WTC11 (cell line): ENCODE data around the gene UBXN10. TPM values are rescaled to one million over a fixed set of nuclear protein-coding genes. Genes with fewer than 3 reads are reported as not detected.

Experiments
- ATAC-seq: fragments of 200-7000 bp; cut with Tn5 transposase; 2 replicates; pipeline ENCODE4 v1.10.0; 2021; ENCODE audit warnings: mild to moderate bottlenecking, moderate library complexity
- CTCF ChIA-PET: fragments of 300-600 bp; sonication (Branson Sonifier 250); formaldehyde crosslinking; loops from one replicate; lab custom pipeline; 2021; ENCODE audit warnings: antibody characterized with exemption; lab: Charles Lee
- POLR2A ChIA-PET: fragments of 350-600 bp; sonication (Branson Sonifier 250); formaldehyde crosslinking; loops from one replicate; lab custom pipeline; 2021; ENCODE audit warnings: antibody characterized with exemption; lab: Charles Lee
- DNase-seq: peaks from one replicate; pipeline ENCODE4 v3.0.0; 2021; ENCODE audit warnings: low spot score
- H3K27ac Mint-ChIP-seq: 2 replicates; pipeline ENCODE4 v1.8.0; 2021; ENCODE audit warnings: mixed read lengths
- H3K27me3 Mint-ChIP-seq: 2 replicates; pipeline ENCODE4 v1.8.0; 2021; ENCODE audit warnings: low read depth, mild to moderate bottlenecking, moderate library complexity, mixed read lengths
- H3K36me3 Mint-ChIP-seq: 2 replicates; pipeline ENCODE4 v1.8.0; 2021; ENCODE audit warnings: mixed read lengths
- H3K4me1 Mint-ChIP-seq: 2 replicates; pipeline ENCODE4 v1.8.0; 2022; ENCODE audit warnings: mixed read lengths
- H3K4me3 Mint-ChIP-seq: 2 replicates; pipeline ENCODE4 v1.8.0; 2021; ENCODE audit warnings: mild to moderate bottlenecking, moderate library complexity, mixed read lengths
- H3K9me3 Mint-ChIP-seq: 2 replicates; pipeline ENCODE4 v1.8.0; 2021; ENCODE audit warnings: mixed read lengths
- ATF1 ChIP-seq: sonication (generic); formaldehyde crosslinking; IDR thresholded peaks from 2 replicates; pipeline ENCODE4 v1.8.1; 2023; ENCODE audit warnings: mild to moderate bottlenecking, moderate library complexity, missing genetic modification reagents
- CREB1 ChIP-seq: sonication (generic); formaldehyde crosslinking; IDR thresholded peaks from 2 replicates; pipeline ENCODE4 v1.8.0; 2023; ENCODE audit warnings: mild to moderate bottlenecking, missing genetic modification reagents
- FOXJ3 ChIP-seq: sonication (generic); formaldehyde crosslinking; IDR thresholded peaks from 2 replicates; pipeline ENCODE4 v1.9.0; 2021; ENCODE audit warnings: missing genetic modification reagents, mild to moderate bottlenecking, borderline replicate concordance
- FOXK1 ChIP-seq: sonication (generic); formaldehyde crosslinking; IDR thresholded peaks from 2 replicates; pipeline ENCODE4 v1.8.0; 2022; ENCODE audit warnings: mild to moderate bottlenecking, moderate library complexity, missing genetic modification reagents
- GABPB1 ChIP-seq: sonication (generic); formaldehyde crosslinking; IDR thresholded peaks from 2 replicates; pipeline ENCODE4 v1.8.1; 2023; ENCODE audit warnings: mild to moderate bottlenecking, missing genetic modification reagents
- JAZF1 ChIP-seq: fragments of 250-450 bp; sonication (Bioruptor Pico); IDR thresholded peaks from 2 replicates; pipeline ENCODE4 v1.9.0; 2021; ENCODE audit warnings: moderate library complexity, mild to moderate bottlenecking, inconsistent platforms
- NFYB ChIP-seq: sonication (generic); formaldehyde crosslinking; conservative IDR thresholded peaks from 2 replicates; pipeline ENCODE4 v1.8.0; 2022; ENCODE audit warnings: low read depth, missing genetic modification reagents
- NR3C1 ChIP-seq: sonication (generic); formaldehyde crosslinking; conservative IDR thresholded peaks from 2 replicates; pipeline ENCODE4 v1.8.1; 2023; ENCODE audit warnings: low read depth, mild to moderate bottlenecking, missing genetic modification reagents
- SOX15 ChIP-seq: fragments of 250-450 bp; sonication (Bioruptor Pico); IDR thresholded peaks from 2 replicates; pipeline ENCODE4 v1.9.0; 2021; ENCODE audit warnings: mild to moderate bottlenecking
- TP53 ChIP-seq: sonication (generic); formaldehyde crosslinking; IDR thresholded peaks from 2 replicates; pipeline ENCODE4 v1.8.1; 2023; ENCODE audit warnings: mild to moderate bottlenecking, missing genetic modification reagents
- ZBTB21 ChIP-seq: sonication (generic); formaldehyde crosslinking; IDR thresholded peaks from 2 replicates; pipeline ENCODE4 v1.8.1; 2023; ENCODE audit warnings: mild to moderate bottlenecking, missing genetic modification reagents, borderline replicate concordance
- ZNF138 ChIP-seq: sonication (generic); formaldehyde crosslinking; conservative IDR thresholded peaks from 2 replicates; pipeline ENCODE4 v1.8.1; 2022; ENCODE audit warnings: mild to moderate bottlenecking, moderate library complexity, missing genetic modification reagents
- total RNA-seq: library from RNA; stranded (reverse); gene quantifications from 3 replicates; pipeline ENCODE4 v1.2.3, GENCODE V29; 2021
- TF ChIP-seq, protein P1 (sequence below): sonication (generic); formaldehyde crosslinking; IDR thresholded peaks from 2 replicates; pipeline ENCODE4 v1.8.1; 2023; ENCODE audit warnings: mild to moderate bottlenecking, missing genetic modification reagents
- TF ChIP-seq, protein P2 (sequence below): sonication (generic); formaldehyde crosslinking; IDR thresholded peaks from 2 replicates; pipeline ENCODE4 v1.8.1; 2023; ENCODE audit warnings: mild to moderate bottlenecking, missing genetic modification reagents, moderate library complexity
- TF ChIP-seq, protein P3 (sequence below): sonication (generic); formaldehyde crosslinking; IDR thresholded peaks from 2 replicates; pipeline ENCODE4 v1.8.1; 2022; ENCODE audit warnings: low read depth, mild to moderate bottlenecking, moderate library complexity, missing genetic modification reagents, borderline replicate concordance
- TF ChIP-seq, protein P4 (sequence below): fragments of 250-450 bp; sonication (Bioruptor Pico); conservative IDR thresholded peaks from 2 replicates; pipeline ENCODE4 v1.9.0; 2021; ENCODE audit warnings: mild to moderate bottlenecking
- TF ChIP-seq, protein P5 (sequence below): sonication (generic); formaldehyde crosslinking; IDR thresholded peaks from 2 replicates; pipeline ENCODE4 v1.8.0; 2022; ENCODE audit warnings: mild to moderate bottlenecking, missing genetic modification reagents
- TF ChIP-seq, protein P6 (sequence below): sonication (generic); formaldehyde crosslinking; conservative IDR thresholded peaks from 2 replicates; pipeline ENCODE4 v1.8.1; 2023; ENCODE audit warnings: mild to moderate bottlenecking, low read depth, missing genetic modification reagents, moderate library complexity

UBXN10 gene
- total RNA-seq, 1 experiment from 2014 or later, result 0.52 TPM

DNA sequence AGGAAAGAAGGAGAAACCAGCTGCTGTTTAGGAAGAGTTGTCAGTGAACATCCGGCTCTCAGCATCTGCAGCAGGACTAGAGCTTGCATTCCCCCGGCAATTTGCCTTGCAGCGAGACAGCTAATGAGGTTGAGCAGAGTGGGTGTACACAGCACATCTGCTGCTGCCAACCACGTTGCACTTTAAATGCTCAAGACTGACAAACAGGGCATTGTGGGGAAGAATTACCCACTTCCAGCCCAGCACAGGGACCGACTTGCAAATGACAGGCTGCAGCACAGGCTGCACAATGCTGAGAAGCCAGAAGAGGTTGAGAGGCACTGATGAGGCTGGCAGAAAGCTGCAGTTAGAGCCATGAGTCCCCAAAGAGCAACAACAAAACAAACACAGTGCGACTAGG, 48.0 kb downstream of the UBXN10 start:
- Mint-ChIP-seq H3K36me3 (no peaks in the 10 kb centered on the region), H3K4me3 (no peak overlapping the region), H3K4me1 (peaks cover 28% of the 10 kb centered on the region), H3K27ac (no peak overlapping the region), H3K9me3 (no peaks in the 10 kb centered on the region), H3K27me3 (no peaks in the 10 kb centered on the region)
- TF ChIP-seq SOX15 (CRISPR knock-in tag) (no peak), NFYB (CRISPR knock-in tag) (no peak), NR3C1 (CRISPR knock-in tag) (no peak), ZBTB21 (CRISPR knock-in tag) (no peak), FOXK1 (CRISPR knock-in tag) (no peak)
- TF ChIP-seq, protein P1, sequence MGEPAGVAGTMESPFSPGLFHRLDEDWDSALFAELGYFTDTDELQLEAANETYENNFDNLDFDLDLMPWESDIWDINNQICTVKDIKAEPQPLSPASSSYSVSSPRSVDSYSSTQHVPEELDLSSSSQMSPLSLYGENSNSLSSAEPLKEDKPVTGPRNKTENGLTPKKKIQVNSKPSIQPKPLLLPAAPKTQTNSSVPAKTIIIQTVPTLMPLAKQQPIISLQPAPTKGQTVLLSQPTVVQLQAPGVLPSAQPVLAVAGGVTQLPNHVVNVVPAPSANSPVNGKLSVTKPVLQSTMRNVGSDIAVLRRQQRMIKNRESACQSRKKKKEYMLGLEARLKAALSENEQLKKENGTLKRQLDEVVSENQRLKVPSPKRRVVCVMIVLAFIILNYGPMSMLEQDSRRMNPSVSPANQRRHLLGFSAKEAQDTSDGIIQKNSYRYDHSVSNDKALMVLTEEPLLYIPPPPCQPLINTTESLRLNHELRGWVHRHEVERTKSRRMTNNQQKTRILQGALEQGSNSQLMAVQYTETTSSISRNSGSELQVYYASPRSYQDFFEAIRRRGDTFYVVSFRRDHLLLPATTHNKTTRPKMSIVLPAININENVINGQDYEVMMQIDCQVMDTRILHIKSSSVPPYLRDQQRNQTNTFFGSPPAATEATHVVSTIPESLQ (CRISPR knock-in tag), result no peak
- TF ChIP-seq, protein P2, sequence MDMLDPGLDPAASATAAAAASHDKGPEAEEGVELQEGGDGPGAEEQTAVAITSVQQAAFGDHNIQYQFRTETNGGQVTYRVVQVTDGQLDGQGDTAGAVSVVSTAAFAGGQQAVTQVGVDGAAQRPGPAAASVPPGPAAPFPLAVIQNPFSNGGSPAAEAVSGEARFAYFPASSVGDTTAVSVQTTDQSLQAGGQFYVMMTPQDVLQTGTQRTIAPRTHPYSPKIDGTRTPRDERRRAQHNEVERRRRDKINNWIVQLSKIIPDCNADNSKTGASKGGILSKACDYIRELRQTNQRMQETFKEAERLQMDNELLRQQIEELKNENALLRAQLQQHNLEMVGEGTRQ, result no peak
- TF ChIP-seq, protein P3, sequence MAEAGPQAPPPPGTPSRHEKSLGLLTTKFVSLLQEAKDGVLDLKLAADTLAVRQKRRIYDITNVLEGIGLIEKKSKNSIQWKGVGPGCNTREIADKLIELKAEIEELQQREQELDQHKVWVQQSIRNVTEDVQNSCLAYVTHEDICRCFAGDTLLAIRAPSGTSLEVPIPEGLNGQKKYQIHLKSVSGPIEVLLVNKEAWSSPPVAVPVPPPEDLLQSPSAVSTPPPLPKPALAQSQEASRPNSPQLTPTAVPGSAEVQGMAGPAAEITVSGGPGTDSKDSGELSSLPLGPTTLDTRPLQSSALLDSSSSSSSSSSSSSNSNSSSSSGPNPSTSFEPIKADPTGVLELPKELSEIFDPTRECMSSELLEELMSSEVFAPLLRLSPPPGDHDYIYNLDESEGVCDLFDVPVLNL (CRISPR knock-in tag), result no peak
- ChIA-PET POLR2A (no interaction called here), CTCF (interaction anchor here (0.9 to 2.3 kb wide), 3 partner anchors 21 to 117 kb away, joined by 3 to 17 read pairs (median 5); no protein-coding TSS in a partner anchor)
- DNase-seq, result no peak
- ATAC-seq, result 0 out of 2 replicates have a peak, but pooled peaks have one; percentile 32

DNA sequence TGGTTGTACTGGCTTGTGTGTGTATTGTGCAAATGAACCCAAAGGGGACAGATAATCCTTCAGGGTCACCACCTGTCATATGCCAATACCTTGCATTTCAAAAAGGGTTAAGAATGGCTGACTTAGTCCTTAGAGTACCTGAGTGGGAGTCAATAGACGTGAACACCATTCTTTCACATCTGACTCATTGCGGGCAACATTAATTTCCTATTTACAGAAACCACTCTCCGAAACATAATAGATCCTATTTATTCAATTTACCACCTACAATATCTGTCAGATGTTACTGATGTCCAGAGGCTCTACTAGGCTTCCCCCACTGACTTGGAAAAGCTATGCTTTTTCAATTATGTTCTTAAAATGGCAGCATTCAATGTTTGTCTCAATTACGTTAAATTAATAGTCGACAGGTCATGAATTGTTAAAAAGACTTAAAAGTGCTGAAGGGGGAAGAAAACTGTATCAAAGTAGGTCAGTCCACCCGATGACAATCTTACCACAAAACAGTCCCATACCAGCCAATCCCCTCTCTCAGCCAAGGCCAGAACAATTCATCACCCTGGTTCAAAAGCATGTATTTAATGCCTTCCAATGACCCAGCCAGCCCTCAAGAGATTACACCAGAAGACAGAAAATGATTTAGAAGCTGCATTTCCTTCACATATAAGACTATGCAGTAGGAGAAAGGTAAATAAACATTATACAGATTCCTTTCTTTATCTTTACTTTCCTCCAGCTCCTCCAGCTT, 49.1 kb downstream of the UBXN10 start:
- no peak overlapping the region for H3K27ac Mint-ChIP-seq
- no peak for DNase-seq
- ATAC-seq, result no peak
- ChIA-PET CTCF (interaction anchor here (2.3 kb wide), 1 partner anchor 22 kb away, joined by 17 read pairs; no protein-coding TSS in a partner anchor), POLR2A (interaction anchor here (0.6 kb wide), 1 partner anchor 774 kb away, joined by 3 read pairs; no protein-coding TSS in a partner anchor)
- H3K36me3 Mint-ChIP-seq, result no peaks in the 10 kb centered on the region
- H3K9me3 Mint-ChIP-seq, result no peaks in the 10 kb centered on the region
- H3K4me1 Mint-ChIP-seq, result peaks cover 28% of the 10 kb centered on the region
- no peak overlapping the region for H3K4me3 Mint-ChIP-seq
- TF ChIP-seq, protein P4, sequence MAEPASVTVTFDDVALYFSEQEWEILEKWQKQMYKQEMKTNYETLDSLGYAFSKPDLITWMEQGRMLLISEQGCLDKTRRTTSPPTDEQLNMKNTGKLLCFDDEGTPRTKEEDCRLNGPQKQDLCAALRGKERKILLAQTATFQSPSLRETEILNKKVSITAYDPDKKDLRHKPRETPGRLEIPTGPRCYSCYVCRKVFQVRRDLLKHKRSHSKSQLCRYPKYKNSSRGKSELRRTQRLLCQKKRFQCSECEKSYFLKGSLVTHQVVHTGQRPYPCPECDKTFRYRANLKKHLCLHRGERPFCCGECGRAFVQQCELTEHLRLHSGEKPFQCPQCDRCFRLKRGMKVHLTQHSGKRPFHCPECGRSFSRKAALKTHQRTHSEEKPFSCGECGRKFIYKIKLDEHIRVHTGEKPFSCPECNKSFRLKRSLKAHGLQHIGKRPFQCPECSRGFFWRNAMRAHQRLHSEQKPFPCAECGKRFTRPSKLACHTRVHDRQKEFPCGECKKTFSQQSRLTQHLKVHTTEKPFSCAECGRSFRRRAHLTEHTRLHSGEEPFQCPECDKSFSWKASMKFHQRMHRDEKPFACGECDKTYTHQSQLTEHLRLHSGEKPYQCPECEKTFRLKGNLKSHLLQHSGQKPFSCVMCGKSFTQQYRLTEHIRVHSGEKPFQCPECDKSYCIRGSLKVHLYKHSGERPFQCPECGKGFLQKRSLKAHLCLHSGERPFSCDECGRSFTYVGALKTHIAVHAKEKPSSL (CRISPR knock-in tag), result no peak
- no peak for TF ChIP-seq TP53 (CRISPR knock-in tag)
- no peak for TF ChIP-seq GABPB1
- TF ChIP-seq FOXJ3 (CRISPR knock-in tag), result no peak
- TF ChIP-seq ATF1 (CRISPR knock-in tag), result no peak
- TF ChIP-seq ZNF138 (CRISPR knock-in tag), result no peak
- H3K27me3 Mint-ChIP-seq, result no peaks in the 10 kb centered on the region

DNA sequence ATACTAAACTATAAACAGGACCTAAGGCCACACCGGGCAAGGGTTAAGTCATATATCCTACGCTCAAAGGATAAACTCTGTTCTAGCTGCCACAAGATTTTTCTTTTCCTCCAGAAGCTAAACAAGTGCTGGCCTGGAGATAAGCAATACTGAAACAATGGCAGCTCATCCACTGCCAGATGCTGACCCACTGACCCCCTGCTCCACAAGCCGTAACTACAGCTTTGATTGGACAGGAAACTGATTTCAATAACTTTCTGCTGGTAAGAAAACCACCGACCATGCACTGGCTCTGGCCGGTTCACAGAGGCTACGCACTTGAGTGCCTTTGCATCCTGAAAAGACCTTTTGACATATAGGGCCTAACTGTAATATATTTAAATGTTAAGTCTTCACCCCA, 51.8 kb downstream of the UBXN10 start:
- no peak for ATAC-seq
- Mint-ChIP-seq H3K27ac (no peak overlapping the region), H3K4me1 (peaks cover 21% of the 10 kb centered on the region), H3K36me3 (no peaks in the 10 kb centered on the region), H3K27me3 (peaks cover 11% of the 10 kb centered on the region), H3K4me3 (no peak overlapping the region), H3K9me3 (no peaks in the 10 kb centered on the region)
- ChIA-PET POLR2A (no interaction called here), CTCF (interaction anchor here (0.7 to 1.2 kb wide), 3 partner anchors 10 to 88 kb away, joined by 3 read pairs; no protein-coding TSS in a partner anchor)
- no peak for DNase-seq
- no peak for TF ChIP-seq JAZF1 (CRISPR knock-in tag)
- TF ChIP-seq, protein P5, sequence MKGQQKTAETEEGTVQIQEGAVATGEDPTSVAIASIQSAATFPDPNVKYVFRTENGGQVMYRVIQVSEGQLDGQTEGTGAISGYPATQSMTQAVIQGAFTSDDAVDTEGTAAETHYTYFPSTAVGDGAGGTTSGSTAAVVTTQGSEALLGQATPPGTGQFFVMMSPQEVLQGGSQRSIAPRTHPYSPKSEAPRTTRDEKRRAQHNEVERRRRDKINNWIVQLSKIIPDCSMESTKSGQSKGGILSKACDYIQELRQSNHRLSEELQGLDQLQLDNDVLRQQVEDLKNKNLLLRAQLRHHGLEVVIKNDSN (CRISPR knock-in tag), result no peak
- TF ChIP-seq CREB1 (CRISPR knock-in tag), result no peak
- TF ChIP-seq, protein P6, sequence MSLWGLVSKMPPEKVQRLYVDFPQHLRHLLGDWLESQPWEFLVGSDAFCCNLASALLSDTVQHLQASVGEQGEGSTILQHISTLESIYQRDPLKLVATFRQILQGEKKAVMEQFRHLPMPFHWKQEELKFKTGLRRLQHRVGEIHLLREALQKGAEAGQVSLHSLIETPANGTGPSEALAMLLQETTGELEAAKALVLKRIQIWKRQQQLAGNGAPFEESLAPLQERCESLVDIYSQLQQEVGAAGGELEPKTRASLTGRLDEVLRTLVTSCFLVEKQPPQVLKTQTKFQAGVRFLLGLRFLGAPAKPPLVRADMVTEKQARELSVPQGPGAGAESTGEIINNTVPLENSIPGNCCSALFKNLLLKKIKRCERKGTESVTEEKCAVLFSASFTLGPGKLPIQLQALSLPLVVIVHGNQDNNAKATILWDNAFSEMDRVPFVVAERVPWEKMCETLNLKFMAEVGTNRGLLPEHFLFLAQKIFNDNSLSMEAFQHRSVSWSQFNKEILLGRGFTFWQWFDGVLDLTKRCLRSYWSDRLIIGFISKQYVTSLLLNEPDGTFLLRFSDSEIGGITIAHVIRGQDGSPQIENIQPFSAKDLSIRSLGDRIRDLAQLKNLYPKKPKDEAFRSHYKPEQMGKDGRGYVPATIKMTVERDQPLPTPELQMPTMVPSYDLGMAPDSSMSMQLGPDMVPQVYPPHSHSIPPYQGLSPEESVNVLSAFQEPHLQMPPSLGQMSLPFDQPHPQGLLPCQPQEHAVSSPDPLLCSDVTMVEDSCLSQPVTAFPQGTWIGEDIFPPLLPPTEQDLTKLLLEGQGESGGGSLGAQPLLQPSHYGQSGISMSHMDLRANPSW (CRISPR knock-in tag), result no peak
